CD4-positive, alpha-beta T cell treated with Interleukin-2 at 100 ng/mL for 4 hours (primary cell): ENCODE results near the gene ZNF684.
"Not testable (repeated sequence)": the region's sequence is repeated elsewhere in the genome, so short reads cannot be mapped to it uniquely, and the experiment has no call there.

Source experiments
- DNase-seq: peaks from one replicate; pipeline ENCODE4 v3.0.0-alpha.2; 2020; ENCODE audit warnings: low spot score

The ZNF684 gene

DNA sequence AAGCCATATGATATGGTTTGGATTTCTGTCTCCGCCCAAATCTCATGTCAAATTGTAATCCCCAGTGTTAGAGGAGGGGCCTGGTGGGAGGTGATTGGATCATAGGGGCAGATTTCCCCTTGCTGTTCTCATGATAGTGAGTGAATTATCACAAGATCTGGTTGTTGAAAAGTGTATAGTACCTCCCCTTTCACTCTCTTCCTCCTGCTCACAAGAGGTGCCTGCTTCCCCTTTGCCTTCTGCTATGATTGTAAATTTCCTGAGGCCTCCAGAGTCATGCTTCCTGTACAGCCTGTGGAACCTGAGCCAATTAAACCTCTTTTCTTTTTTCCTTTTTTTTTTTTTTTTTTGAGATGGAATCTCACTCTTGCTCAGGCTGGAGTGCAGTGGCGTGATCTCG lies 43.4 kb downstream of the ZNF684 start:
- not testable (repeated sequence) for DNase-seq

DNA sequence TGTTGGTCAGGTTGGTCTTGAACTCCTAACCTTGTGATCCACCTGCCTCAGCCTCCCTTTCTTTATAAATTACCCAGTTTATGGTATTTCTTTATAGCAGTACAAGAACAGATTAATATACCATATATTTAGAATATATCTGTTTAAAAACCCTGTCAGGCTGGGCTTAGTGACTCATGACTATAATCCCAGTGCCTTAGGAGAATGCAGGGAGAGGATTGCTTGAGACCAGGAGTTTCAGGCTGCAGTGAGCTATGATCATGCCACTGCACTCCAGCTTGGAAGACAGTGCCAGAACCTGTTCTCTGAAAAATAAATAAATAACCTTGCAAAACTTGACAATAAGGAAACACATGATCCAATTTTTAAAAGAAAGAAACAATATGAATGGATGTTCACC lies 43.9 kb downstream of the ZNF684 start:
- DNase-seq = no peak

DNA sequence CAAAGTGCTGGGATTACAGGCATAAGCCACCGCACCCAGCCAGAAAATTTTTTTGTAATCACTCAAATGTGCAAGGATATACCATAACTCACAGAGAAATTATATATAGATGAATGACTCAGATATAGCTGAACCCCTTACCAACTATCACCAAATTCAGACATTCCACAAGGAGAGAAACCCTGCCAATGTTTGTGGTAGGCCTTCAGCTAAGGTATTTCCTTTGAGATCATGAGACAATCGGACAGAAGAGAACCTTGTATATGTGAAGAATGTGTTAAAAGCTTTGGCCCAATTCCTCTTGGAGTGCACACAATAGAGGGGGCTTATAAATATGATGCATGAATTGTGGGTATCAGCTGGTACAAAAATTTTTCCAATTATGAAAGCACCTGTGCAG lies 50.7 kb downstream of the ZNF684 start:
- no peak for DNase-seq

DNA sequence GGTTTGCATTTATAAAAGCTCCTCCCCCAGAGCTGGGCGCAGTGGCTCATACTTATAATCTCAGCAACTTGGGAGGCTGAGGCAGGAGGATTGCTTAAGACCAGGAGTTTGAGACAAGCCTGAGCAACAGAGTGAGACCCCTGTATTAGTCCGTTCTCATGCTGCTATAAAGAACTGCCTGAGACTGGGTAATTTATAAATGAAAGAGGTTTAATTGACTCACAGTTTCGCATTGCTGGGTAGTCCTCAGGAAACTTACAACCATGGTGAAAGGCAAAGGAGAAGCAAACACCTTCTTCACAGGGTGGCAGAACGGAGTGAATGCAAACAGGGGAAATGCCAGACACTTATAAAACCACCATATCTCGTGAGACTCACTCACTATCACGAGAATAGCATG lies 52.5 kb downstream of the ZNF684 start:
- no peak for DNase-seq

DNA sequence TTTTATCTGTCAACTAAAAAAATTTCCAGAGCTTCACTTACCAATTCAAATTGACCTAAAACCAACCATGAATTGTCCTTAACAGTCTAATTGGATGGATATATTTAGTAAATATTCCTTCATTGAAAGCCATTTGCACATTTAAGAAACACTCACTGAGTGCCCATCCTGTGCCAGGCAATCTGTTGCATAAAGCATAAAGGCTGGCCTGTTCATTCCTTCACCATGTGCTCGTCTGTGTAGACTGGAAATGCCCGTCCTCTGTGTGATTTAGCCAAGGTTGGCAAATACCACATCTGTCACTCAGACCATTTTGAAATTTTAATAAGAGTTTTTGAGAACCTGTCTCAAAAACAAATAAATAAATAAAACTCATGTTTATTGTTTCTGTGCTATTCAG lies 57.1 kb downstream of the ZNF684 start:
- no peak for DNase-seq

DNA sequence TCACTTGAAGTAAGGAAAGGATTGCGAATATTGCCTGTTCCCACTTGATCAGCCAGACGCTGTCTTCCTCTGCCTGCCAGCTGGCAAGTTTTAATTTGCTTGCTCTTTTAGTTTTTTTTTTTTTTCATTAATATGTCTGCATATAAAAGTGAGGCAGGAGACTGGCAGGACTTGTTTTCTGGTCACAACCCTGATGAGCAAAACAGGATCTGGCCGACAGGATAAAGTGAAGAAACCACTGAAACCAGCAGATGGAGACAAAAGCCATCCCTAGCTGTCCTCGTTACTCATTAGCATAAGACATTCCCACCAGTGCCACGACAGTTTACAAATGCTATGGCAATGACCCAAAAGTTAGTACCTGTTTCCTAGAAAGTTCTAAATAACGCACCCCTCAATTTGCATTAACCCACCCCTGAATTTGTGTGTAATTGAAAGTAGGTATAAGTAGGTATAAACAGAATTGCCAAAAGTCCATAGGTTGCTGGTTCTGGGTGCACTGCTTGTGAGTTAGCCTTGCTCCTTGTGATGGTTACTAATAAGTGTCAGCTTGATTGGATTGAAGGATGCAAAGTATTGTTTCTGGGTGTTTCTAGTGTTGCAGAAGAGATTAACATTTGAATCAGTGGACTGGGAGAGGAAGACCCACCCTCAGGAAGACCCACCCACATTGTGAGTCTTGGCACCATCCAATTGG lies 60.8 kb downstream of the ZNF684 start:
- DNase-seq = peak; percentile 9

DNA sequence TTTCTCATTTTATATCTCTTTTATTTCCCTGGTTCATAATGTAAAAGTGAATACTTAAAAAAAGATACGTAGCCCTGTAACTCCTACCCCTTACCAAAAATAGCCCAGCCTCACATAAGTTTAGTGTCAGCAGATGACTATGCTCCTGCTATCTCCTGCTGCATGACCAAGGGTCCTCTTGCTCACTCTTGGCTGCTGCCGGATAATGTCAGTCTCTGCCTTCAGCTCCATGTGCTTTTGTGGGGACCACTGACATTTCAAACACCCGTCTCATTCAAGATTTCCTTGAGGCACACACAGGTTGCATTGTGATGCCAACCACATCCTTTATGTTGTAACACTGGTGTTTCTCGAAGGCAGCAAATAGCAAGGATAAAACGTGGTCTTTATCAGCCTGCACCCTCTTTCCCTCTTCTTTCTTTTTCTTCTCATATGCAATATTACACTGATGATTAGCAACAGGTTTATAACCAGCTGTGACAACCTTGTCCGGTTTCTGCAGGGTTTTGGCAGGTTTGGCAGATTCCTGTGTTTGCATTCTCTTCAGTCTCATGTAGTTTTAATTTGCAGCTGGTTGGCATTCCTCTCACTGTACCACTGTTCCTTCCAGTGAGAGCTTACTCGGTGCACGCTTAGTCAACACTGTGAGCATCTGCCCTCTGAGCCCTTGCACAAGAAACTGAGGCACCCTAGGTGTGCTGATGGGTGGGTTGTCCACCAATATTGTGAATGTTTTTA lies 62.2 kb downstream of the ZNF684 start:
- DNase-seq = no peak

DNA sequence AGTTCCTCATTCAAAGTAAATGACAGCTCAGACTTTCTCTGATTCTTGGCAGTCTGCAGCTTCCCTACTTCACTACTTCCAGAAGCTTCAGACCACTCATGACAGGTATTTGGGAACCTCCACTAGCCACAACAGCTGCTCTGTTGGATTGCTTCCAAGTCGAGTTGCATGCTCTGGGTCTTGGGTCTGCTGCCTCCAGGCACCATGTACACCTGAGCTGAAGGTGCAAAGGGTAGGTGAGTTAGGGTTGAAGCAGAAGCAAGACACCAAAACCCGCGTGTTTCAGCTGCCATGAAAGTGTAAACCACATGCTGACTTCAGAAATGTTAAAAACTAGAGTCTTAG lies 62.7 kb downstream of the ZNF684 start:
- DNase-seq = no peak

DNA sequence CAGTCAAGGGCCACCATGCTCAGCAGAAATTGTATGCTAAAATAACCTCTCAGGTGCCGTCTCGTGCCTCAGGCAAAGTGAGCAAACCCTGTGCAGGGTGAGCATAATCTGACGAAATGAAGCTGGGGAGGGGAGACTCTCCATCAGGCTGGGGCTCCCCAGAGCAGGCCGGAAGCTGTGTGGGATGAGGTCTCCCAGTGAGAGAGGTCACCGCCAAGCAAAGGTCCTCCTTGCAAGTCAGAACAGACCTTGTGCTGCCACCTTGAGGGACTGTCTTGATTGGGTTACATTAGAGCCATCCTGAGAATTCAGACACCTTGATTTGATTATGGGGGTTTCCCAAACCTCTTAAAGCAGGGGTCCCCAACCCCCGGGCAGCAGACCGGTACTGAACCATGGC lies 64.2 kb downstream of the ZNF684 start:
- no peak for DNase-seq
